Mesendoderm (in vitro differentiated cells): ENCODE results near the gene C15orf39.

Experiments used
- DNase-seq: peaks from one replicate; pipeline ENCODE4 v3.0.0; 2013
- H2AK5ac ChIP-seq: 2 replicates; pipeline ENCODE4 v1.6.1; 2013; ENCODE audit warnings: low read length, inconsistent platforms
- H2BK120ac ChIP-seq: 2 replicates; pipeline ENCODE4 v1.6.1; 2013; ENCODE audit warnings: low read depth, mild to moderate bottlenecking, low read length, moderate library complexity, mixed read lengths
- H2BK15ac ChIP-seq: replicated peaks from 2 replicates; pipeline ENCODE4 v1.6.1; 2013; ENCODE audit warnings: low read depth, mild to moderate bottlenecking, moderate library complexity
- H2BK5ac ChIP-seq: 2 replicates; pipeline ENCODE4 v1.6.1; 2013; ENCODE audit warnings: low read length, inconsistent platforms
- H3K18ac ChIP-seq: 2 replicates; pipeline ENCODE4 v1.6.1; 2013; ENCODE audit warnings: mild to moderate bottlenecking, low read length, mixed read lengths
- H3K23ac ChIP-seq: one replicate; pipeline ENCODE4 v1.6.1; 2013; ENCODE audit warnings: low read length
- H3K27ac ChIP-seq: 2 replicates; pipeline ENCODE4 v1.5.1; 2013; ENCODE audit warnings: low read depth, mild to moderate bottlenecking, inconsistent platforms, low read length, moderate library complexity
- H3K27me3 ChIP-seq: 2 replicates; pipeline ENCODE4 v1.6.1; 2013; ENCODE audit warnings: low read length, control low read depth, mild to moderate bottlenecking, inconsistent platforms; ENCODE audit not compliant: insufficient read depth, poor library complexity
- H3K36me3 ChIP-seq: 2 replicates; pipeline ENCODE4 v1.6.1; 2013; ENCODE audit warnings: low read length, inconsistent platforms; ENCODE audit not compliant: control insufficient read depth, insufficient read depth
- H3K4ac ChIP-seq: one replicate; pipeline ENCODE4 v1.6.1; 2013; ENCODE audit warnings: low read depth, mild to moderate bottlenecking, low read length, moderate library complexity
- H3K4me1 ChIP-seq: 2 replicates; pipeline ENCODE4 v1.6.1; 2013; ENCODE audit warnings: low read depth, low read length, inconsistent platforms; ENCODE audit not compliant: control insufficient read depth
- H3K4me2 ChIP-seq: 2 replicates; pipeline ENCODE4 v1.6.1; 2013; ENCODE audit warnings: low read length
- H3K4me3 ChIP-seq: 2 replicates; pipeline ENCODE4 v1.5.1; 2013; ENCODE audit warnings: mild to moderate bottlenecking, low read length
- H3K56ac ChIP-seq: one replicate; pipeline ENCODE4 v1.6.1; 2013; ENCODE audit warnings: low read length
- H3K79me1 ChIP-seq: 2 replicates; pipeline ENCODE4 v1.6.1; 2013; ENCODE audit warnings: low read length, inconsistent platforms
- H3K79me2 ChIP-seq: 2 replicates; pipeline ENCODE4 v1.6.1; 2013; ENCODE audit warnings: mild to moderate bottlenecking, low read length; ENCODE audit not compliant: control insufficient read depth, insufficient read depth
- H3K9ac ChIP-seq: 2 replicates; pipeline ENCODE4 v1.6.1; 2013; ENCODE audit warnings: low read length, inconsistent platforms
- H4K5ac ChIP-seq: one replicate; pipeline ENCODE4 v1.6.1; 2013; ENCODE audit warnings: low read length
- H4K8ac ChIP-seq: one replicate; pipeline ENCODE4 v1.6.1; 2013; ENCODE audit warnings: low read depth, mild to moderate bottlenecking, control low read depth, low read length, moderate library complexity
- WGBS: extraction: QIAGEN DNeasy Blood & Tissue Kit; methylation state at CpG from one replicate; pipeline ENCODE4 v1.1.7; 2013; ENCODE audit warnings: low lambda C conversion rate, missing lambda C conversion rate; ENCODE audit not compliant: insufficient coverage; ENCODE audit errors: extremely low coverage; 5-methylcytosine and 5-hydroxymethylcytosine counted together

C15orf39 gene

GRCh38 chr15:75170203-75170602 lies 31.5 kb upstream of the C15orf39 start:
- no peak overlapping the region for H4K5ac ChIP-seq
- no peak overlapping the region for H3K9ac ChIP-seq
- no peak overlapping the region for H3K18ac ChIP-seq
- H2BK15ac ChIP-seq: no peak overlapping the region
- no peak overlapping the region for H2AK5ac ChIP-seq
- no peaks in the 10 kb centered on the region for H3K36me3 ChIP-seq
- DNase-seq: no peak
- H2BK5ac ChIP-seq: no peak overlapping the region
- H3K4ac ChIP-seq: no peak overlapping the region
- no peak overlapping the region for H3K56ac ChIP-seq
- no peak overlapping the region for H2BK120ac ChIP-seq
- no peaks in the 10 kb centered on the region for H3K4me1 ChIP-seq
- H3K79me1 ChIP-seq: no peaks in the 10 kb centered on the region
- H3K4me2 ChIP-seq: no peak overlapping the region
- H4K8ac ChIP-seq: no peak overlapping the region
- H3K27me3 ChIP-seq: no peaks in the 10 kb centered on the region
- H3K79me2 ChIP-seq: no peaks in the 10 kb centered on the region
- no CpG with 5 or more reads among the region's 1 CpG for WGBS
- no peak overlapping the region for H3K23ac ChIP-seq
- H3K4me3 ChIP-seq: no peak overlapping the region
- H3K27ac ChIP-seq: no peak overlapping the region

GRCh38 chr15:75170711-75171341 lies 30.9 kb upstream of the C15orf39 start:
- H3K9ac ChIP-seq: no peak overlapping the region
- no peak overlapping the region for H4K8ac ChIP-seq
- H3K4ac ChIP-seq: no peak overlapping the region
- no peak overlapping the region for H2BK5ac ChIP-seq
- H3K27ac ChIP-seq: no peak overlapping the region
- H3K4me3 ChIP-seq: no peak overlapping the region
- no peaks in the 10 kb centered on the region for H3K79me1 ChIP-seq
- no peak overlapping the region for H2BK15ac ChIP-seq
- H3K56ac ChIP-seq: no peak overlapping the region
- no peak overlapping the region for H4K5ac ChIP-seq
- no CpG with 5 or more reads among the region's 6 CpGs for WGBS
- no peaks in the 10 kb centered on the region for H3K27me3 ChIP-seq
- no peak overlapping the region for H2BK120ac ChIP-seq
- no peak overlapping the region for H3K23ac ChIP-seq
- no peak overlapping the region for H2AK5ac ChIP-seq
- no peak overlapping the region for H3K4me2 ChIP-seq
- no peak for DNase-seq
- H3K18ac ChIP-seq: no peak overlapping the region
- no peaks in the 10 kb centered on the region for H3K36me3 ChIP-seq
- no peaks in the 10 kb centered on the region for H3K79me2 ChIP-seq
- H3K4me1 ChIP-seq: no peaks in the 10 kb centered on the region

DNA sequence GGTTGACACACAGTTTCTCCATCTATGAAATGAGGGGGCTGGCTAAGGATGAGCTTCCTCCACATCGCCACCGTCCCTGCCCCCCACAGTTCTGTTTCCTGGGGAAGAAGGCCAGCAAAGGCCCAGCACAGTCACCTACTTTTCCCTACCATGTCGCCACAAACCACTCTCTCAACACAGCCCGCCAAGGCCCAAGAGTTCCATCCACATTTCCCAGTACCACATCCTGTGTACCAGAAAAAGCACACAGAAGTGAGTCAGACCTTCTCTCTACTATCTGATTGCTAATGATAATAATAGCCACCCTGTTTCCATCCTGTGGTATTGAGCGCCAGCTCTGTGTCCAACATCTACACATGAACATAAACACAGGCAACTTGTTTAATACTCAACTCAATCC lies 30.3 kb upstream of the C15orf39 start:
- Histone ChIP-seq H3K36me3 (no peaks in the 10 kb centered on the region), H3K9ac (no peak overlapping the region), H3K4ac (no peak overlapping the region), H3K79me2 (no peaks in the 10 kb centered on the region), H2AK5ac (no peak overlapping the region), H2BK120ac (no peak overlapping the region), H3K56ac (no peak overlapping the region), H2BK15ac (no peak overlapping the region), H3K27ac (no peak overlapping the region), H4K5ac (no peak overlapping the region), H3K18ac (no peak overlapping the region), H3K4me1 (no peaks in the 10 kb centered on the region), H2BK5ac (no peak overlapping the region), H4K8ac (no peak overlapping the region), H3K4me3 (no peak overlapping the region), H3K4me2 (no peak overlapping the region), H3K23ac (no peak overlapping the region), H3K79me1 (no peaks in the 10 kb centered on the region), H3K27me3 (no peaks in the 10 kb centered on the region)
- no peak for DNase-seq
- WGBS: no CpG with 5 or more reads among the region's 5 CpGs

GRCh38 chr15:75172284-75172820 lies 29.3 kb upstream of the C15orf39 start:
- no peak overlapping the region for H4K8ac ChIP-seq
- H3K18ac ChIP-seq: no peak overlapping the region
- H3K4me1 ChIP-seq: no peaks in the 10 kb centered on the region
- H3K36me3 ChIP-seq: no peaks in the 10 kb centered on the region
- H3K27me3 ChIP-seq: no peaks in the 10 kb centered on the region
- no peak overlapping the region for H3K9ac ChIP-seq
- no peak overlapping the region for H3K27ac ChIP-seq
- no peaks in the 10 kb centered on the region for H3K79me2 ChIP-seq
- WGBS: no CpG with 5 or more reads among the region's 6 CpGs
- no peak overlapping the region for H4K5ac ChIP-seq
- H3K56ac ChIP-seq: no peak overlapping the region
- H3K4me3 ChIP-seq: no peak overlapping the region
- no peak overlapping the region for H2BK5ac ChIP-seq
- no peak overlapping the region for H2AK5ac ChIP-seq
- H2BK120ac ChIP-seq: no peak overlapping the region
- no peak overlapping the region for H3K4me2 ChIP-seq
- H3K4ac ChIP-seq: no peak overlapping the region
- H3K79me1 ChIP-seq: no peaks in the 10 kb centered on the region
- DNase-seq: no peak
- H3K23ac ChIP-seq: no peak overlapping the region
- no peak overlapping the region for H2BK15ac ChIP-seq

GRCh38 chr15:75174102-75174501 lies 27.6 kb upstream of the C15orf39 start:
- no CpG with 5 or more reads among the region's 5 CpGs for WGBS
- Histone ChIP-seq H3K27me3 (no peaks in the 10 kb centered on the region), H3K23ac (no peak overlapping the region), H3K4me2 (no peak overlapping the region), H2AK5ac (no peak overlapping the region), H3K18ac (no peak overlapping the region), H3K79me2 (no peaks in the 10 kb centered on the region), H3K79me1 (no peaks in the 10 kb centered on the region), H2BK120ac (no peak overlapping the region), H3K27ac (no peak overlapping the region), H2BK5ac (no peak overlapping the region), H3K9ac (no peak overlapping the region), H3K4me1 (peaks cover 1% of the 10 kb centered on the region), H4K5ac (no peak overlapping the region), H3K36me3 (no peaks in the 10 kb centered on the region), H4K8ac (no peak overlapping the region), H2BK15ac (no peak overlapping the region), H3K4me3 (no peak overlapping the region), H3K56ac (peak overlapping the region; percentile 25), H3K4ac (no peak overlapping the region)
- DNase-seq: no peak

DNA sequence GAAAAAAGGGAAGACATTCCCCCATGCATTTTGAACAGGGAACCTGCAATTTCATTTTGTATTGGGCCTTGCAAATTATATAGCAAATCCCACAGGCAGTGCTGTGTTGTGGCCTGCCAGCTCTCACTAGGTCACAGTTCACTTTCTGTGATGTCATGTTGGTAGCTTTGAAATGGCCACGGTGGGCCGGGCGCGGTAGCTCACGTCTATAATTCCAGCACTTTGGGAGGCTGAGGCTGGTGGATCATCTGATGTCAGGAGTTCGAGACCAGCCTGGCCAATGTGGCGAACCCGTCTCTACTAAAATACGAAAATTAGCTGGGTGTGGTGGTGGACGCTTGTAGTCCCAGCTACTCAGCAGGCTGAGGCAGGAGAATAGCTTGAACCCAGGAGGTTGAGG lies 27.0 kb upstream of the C15orf39 start:
- Histone ChIP-seq H3K27ac (no peak overlapping the region), H2AK5ac (no peak overlapping the region), H3K4ac (no peak overlapping the region), H3K4me3 (no peak overlapping the region), H3K9ac (no peak overlapping the region), H3K27me3 (no peaks in the 10 kb centered on the region), H4K8ac (no peak overlapping the region), H3K79me2 (no peaks in the 10 kb centered on the region), H3K56ac (no peak overlapping the region), H3K4me2 (no peak overlapping the region), H3K23ac (no peak overlapping the region), H3K36me3 (no peaks in the 10 kb centered on the region), H3K4me1 (peaks cover 1% of the 10 kb centered on the region), H3K79me1 (no peaks in the 10 kb centered on the region), H2BK120ac (no peak overlapping the region), H2BK5ac (no peak overlapping the region), H4K5ac (no peak overlapping the region), H3K18ac (no peak overlapping the region), H2BK15ac (no peak overlapping the region)
- no peak for DNase-seq
- no CpG with 5 or more reads among the region's 10 CpGs for WGBS
